NCI-H2227 (cell line): ENCODE results near the gene LYG2.
"Not testable (repeated sequence)": the region's sequence is repeated elsewhere in the genome, so short reads cannot be mapped to it uniquely, and the experiment has no call there.

Experiments used
- DNase-seq: peaks from one replicate; lab custom pipeline; 2025; ENCODE audit not compliant: unreplicated experiment; lab: John Stamatoyannopoulos, UW

Gene LYG2, protein sequence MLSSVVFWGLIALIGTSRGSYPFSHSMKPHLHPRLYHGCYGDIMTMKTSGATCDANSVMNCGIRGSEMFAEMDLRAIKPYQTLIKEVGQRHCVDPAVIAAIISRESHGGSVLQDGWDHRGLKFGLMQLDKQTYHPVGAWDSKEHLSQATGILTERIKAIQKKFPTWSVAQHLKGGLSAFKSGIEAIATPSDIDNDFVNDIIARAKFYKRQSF

DNA sequence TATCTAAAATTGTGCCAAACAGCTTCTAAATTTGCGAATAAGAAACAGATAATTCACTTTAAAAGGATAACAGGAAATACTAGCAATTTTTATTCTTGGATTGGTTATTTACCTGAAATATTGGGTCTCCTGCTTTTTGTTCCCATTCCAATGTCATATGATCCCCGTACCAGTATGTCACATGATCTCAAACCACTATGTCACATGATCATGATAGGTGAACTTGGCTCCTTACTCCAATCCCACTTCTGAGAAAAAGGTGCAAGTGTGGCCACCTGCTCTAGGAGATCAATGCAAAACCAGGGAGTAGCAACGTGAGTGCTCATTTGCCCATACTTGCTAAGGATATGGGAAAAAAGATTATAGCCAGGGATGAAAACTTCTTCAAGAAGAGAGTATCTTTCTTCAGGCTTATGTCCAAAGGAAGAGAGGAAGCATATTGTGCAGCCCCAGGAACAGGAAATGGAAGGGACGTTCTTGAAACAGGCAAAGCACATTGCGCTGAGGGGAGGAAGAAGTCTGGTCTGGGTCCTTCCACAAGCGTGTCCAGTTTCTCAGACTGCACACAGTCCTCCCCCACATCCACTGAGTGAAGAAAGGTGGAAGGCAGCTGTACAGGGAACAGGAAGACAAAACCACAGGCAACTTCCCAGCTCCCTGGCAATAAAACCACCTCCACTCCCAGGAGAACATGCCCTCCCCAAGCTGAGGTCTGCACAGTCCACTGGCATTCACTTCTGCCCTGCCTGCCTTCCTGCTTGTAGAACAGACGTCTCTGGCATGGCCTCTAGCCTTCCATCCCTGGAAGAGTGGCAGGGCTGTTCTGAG is at the start of gene LYG2:
Gene LYG2 (minus strand): TSS at position 176 of the 828 bp plus-strand sequence. CDS start 1,406 bp downstream, outside the sequence.
- DNase-seq: no peak

DNA sequence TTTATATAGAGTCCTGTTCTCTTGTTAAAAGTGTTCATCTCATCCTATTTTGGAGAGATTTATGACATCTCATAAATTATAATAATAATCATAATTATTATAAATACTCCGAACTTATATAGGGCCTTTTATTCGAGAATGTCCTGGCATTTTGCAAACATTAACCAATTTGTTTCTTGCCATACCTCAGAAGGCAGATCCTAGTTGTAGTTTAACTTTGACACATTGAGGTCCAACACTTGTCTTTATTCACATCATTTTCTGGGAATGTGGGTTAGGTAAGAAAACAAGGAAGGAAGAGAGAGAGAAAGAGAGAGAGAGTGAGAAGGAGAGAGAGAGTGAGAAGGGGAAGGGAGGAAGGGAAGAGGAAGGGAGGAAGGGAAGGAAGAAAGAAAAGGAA is 45.6 kb upstream of the LYG2 start, which contains the start of gene LYG1:
Gene LYG1 (minus strand): TSS at position 101 of the 400 bp plus-strand sequence. CDS start 5,527 bp downstream, outside the sequence.
- not testable (repeated sequence) for DNase-seq

DNA sequence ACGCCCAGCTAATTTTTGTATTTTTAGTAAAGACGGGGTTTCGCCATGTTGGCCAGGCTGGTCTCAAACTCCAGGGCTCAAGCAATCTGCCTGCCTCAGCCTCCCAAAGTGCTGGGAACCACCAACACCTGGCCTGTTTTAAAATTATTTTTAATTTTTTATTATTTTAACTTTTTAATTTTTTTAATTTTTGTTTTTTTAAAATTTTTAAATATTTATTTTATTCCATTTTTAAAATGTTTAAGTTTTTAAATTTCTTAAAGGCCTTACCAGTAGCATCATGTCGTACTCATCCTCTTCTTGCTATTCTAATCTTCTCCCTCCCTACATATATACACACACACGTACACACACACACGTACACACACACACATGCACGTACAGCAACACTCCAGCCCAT is 44.1 kb upstream of the LYG2 start:
- DNase-seq: no peak

DNA sequence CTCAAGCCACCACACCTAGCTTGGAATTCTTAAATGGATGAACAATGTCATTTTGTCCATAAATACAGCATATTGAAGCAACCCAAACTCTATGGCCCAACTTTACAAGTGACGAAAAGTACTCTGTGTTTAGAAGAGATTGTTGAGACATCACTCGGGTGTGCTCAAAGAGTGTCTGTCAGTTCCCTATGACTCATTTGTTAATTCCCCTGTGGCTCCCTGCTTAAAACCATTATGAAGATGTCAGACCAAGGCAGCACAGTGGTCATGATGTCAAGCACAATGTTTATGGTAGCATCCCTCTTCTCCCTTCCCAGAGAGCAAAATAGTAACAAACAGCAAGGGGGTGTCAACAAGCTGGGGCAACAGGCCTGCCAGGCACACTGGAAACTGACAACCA is 42.5 kb upstream of the LYG2 start:
- DNase-seq: no peak

DNA sequence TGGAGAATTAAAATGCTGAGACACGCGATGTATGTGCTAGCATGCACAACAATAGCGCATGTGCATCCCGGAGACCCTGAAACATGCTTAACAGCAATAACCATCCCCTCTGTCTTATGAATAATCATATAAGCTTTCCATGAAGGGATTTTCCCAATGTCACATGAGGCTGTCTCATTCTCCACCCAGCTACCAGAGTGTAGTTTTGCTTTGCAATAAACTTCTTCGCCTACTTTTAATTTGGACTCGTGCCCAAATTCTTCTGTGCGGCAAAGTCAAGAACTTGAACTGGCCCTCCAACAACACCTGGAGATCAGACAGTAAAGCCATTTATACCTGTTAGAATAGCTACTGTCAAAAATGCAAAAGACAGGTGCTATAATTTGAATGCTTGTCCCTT is 30.1 kb upstream of the LYG2 start:
- DNase-seq: no peak

DNA sequence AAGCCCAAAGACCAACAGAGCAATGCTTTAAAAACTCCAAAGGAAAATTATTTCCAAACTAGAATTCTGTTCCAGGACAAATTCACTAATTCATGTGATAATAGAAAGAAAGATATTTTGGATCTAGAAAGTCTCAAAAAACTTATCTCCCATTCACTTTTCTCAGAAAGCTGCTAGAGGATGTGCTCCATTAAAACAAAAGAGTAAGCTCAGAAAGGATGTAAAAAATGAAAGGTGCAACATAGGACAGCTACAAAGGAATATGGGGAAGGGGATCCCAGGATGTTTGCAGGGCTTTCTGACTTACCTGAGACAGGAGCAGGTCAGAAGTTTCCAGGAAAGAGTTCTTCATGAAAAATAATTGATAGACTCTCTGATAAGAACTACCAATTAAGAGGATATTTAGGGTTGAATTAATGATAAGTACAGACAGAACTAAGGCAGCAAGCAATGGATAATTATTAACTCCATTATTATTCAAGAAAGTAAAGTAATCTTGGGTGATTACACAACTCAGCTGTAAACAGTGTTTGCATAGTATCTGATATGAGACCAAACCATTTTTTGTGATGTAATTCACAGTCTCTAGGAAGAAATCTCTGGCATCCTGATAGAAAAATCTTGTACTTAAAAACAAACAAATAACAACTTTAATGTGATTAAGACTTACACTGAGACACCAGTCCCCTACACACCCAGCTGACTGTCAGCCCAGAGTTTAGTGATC is 24.7 kb upstream of the LYG2 start:
- no peak for DNase-seq

DNA sequence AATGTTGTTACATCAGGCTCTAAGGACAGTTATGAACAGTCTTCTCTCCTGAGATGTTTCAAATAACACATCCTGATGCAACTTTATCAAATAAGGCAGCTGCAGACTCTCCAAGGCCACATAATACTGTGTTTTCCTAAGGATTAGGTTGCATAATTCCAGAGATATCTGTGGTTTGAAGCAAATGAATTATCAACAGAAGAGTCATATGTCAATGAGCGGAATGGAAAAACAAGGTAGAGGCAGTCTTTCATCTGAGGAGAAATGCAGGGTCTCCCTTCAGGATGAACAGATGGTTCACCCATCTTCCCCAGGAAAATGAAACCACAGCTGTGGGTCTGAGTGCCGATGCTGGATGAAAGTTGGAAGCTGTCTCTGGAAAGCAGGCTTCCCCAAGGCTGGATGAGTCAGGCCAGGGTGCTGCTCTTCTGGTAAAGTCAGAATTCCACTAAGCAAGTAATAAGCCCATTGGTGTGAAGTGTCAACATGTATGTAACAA is 23.4 kb upstream of the LYG2 start:
- DNase-seq: no peak

DNA sequence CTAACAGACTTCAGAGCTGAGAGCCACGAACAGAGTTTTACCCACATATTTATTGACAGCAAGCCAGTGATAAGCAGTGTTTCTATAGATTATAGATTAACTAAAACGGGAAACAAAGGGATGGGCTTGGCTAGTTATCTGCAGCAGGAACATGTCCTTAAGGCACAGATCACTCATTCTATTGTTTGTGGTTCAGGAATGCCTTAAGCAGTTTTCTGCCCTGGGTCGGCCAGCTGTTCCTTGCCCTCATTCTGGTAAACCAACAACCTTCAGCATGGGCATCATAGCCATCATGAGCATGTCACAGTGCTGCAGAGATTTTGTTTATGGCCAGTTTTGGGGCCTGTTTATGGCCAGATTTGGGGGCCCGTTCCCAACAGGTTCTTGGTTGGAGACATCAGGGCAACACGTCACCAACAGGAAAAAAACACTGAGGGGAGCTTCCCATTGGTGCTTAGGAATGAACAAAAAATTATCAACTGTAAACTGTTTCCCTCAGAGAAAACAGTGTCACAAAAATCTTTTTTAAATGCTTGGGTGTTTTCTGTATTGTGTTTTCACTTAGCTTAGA is 22.8 kb upstream of the LYG2 start:
- not testable (repeated sequence) for DNase-seq

DNA sequence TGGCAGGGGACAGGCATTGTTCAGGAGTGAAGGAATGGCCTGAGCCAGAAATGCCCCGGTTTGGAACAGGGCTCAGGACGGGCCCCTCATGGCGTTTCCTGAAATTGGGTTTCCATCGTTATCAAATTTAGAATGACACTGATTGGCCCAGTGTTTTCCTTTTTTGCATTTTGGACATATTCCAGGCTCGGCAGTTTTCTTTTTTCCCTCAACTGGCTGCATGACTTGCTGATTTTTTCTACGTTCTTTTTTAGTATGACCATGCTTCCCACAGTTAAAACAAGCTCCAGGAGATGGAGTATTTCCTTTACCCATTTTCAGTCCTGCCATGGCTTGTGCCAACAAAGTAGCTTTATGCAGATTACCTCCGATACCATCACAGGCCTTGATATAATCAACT is 20.4 kb upstream of the LYG2 start:
- no peak for DNase-seq

DNA sequence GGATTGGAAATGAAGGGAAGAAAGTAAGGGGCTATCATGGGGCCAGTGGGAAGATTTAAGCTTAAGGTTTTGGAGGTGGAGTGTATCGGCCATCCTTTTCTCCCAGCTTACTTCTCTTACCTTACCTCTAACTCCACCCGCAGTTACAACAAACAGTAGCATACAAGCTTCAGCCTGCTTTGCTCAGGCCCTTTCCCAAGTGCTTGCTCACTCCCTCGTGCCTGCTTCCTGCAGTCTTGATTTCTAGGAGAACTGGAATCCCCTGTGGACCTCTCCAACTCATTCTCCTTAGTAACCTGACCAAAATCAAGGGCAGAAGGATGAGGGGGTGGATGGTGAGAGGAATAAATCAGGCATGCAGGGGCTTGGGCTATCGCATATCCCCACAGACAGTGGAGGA is 5.8 kb upstream of the LYG2 start:
- DNase-seq: no peak

DNA sequence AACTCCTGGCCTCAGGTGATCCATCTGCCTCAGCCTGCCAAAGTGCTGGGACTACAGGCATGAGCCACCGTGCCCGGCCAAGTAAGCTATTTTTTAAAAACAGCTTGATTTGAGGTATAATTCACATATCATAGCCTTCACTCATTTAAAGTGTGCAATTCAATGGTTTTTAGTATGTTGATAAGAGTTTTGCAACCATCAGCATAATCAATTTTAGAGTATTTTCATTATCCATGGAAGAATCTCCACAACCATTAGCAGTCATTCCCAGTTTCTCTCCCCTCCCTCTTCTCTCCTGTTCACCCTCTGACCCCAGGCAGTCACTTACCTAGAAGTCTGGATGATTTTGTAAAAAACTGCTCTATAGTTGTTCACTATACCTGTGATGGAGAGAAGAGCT is 4.7 kb upstream of the LYG2 start:
- no peak for DNase-seq

DNA sequence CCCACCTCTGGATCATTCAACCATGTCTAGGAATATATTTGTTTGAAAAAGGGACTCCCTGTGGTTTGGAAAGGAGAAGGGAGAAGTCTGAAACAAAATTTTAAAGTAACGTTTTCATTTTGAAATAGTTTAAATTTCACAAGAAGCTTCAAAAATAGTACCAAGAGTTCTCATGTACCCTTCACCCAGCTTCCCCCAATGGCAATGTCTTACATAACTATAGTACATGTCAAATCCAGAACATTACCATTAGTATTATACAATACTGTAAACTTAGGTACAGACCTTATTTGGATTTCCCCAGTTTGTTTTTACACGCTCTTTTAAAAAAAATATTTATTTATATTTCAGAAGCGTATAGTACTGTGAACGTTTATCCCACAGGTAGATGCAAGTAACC is 4.0 kb upstream of the LYG2 start:
- no peak for DNase-seq

DNA sequence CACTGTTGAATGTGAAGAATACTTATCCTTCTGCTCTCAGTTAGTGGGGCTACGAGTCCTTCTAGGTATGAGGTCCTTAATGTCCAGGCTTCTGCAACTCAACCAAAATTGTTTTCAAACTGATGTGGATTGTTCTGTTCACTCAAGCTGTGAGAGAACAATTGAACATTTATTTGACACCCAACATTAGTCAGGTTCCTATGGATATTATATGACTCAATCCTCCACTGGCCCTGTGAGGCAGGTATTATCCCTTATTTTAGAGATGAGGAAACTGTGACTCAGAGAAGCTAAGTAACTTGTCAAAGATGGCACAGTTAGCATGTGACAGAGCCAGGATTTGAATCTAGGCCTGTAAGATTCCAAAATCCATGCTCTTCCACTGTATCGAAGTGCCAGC is 1.2 kb upstream of the LYG2 start:
- no peak for DNase-seq

DNA sequence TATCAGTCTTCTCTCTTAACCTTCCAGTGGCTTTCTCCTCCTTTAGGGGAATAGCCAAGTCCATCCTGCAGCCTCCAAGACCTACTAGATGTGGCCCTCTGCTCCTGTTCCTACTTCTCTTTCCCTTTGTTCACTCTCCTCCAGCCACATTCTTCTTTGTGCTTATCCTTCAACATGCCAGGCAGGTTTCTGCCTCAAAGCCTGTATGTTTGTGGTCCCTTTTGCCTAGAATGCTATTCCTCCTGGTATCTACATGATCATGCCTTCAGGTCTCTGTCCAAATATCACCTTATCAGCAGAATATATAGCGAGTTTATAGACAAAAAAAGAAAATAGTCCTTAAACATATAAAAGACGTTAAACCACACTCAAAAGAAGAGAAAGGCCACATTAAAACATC is 5.5 kb downstream of the LYG2 start:
- DNase-seq: no peak

DNA sequence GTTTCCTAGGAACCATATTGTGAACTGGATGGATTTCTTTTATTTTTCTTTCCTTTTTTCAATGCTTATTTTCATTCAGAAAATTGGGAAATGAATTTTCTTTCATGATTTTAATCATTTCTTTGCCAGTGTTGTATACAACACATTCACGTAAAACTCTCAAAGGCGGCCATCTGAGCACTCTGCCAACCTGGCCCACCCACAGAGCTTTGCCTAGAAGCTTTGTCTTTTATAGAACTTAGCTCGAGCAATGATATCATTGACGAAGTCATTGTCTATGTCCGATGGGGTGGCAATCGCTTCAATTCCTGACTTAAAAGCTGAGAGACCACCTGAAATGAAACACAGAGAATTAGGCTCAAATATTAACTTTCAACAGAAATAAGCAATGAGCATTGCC is 13.3 kb downstream of the LYG2 start:
- DNase-seq: no peak

DNA sequence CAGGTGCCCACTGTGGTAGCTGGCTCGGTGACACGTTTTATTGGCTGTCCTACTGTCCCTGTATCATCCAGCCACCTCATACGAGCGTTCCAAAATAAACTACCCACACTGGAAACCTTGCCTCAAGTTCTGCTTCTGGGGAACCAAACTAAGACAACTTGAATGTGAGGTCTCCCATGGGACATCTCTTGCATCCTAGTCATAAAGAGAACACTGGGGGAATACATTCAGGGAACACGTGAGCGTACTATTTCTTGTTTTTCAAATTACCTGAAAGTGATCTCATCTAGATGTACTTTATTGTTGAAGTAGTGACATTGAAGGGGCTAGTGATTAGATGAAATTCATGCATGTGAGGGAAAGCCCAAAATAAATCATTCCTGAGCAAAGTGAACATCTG is 15.0 kb downstream of the LYG2 start:
- no peak for DNase-seq

DNA sequence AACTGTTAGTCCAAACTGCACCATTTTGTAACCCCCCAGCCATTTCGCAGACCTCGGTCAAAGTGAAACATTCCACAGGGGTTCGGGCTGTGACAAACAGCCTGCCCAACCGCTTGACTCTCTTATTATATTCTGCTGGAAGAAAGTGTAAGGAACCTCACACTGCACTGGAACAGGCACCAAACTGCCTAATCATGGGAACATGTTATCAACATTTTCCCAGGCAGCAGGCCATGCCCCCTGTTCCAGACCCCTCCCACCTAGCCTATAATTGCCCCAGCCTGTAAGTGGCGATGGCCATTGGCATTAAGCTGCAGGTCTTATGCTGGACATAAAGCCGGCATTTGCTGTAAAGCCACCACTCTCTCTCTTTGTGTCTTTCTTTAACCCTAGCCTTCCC is 16.9 kb downstream of the LYG2 start:
- DNase-seq: no peak

DNA sequence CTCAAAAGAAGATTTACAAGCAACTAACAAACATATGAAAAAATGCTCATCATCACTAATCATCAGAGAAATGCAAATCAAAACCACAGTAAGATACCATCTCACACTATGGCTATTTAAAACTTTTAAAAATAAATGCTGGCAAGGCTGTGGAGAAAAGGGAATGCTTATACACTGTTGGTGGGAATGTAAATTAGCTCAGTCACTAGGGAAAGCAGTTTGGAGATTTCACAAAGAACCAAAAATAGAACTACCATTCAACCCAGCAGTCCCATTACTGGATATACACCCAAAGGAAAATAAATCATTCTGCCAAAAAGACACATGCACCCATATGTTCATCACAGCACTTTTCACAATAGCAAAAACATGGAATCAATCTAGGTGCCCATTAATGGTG is 22.3 kb downstream of the LYG2 start:
- not testable (repeated sequence) for DNase-seq

DNA sequence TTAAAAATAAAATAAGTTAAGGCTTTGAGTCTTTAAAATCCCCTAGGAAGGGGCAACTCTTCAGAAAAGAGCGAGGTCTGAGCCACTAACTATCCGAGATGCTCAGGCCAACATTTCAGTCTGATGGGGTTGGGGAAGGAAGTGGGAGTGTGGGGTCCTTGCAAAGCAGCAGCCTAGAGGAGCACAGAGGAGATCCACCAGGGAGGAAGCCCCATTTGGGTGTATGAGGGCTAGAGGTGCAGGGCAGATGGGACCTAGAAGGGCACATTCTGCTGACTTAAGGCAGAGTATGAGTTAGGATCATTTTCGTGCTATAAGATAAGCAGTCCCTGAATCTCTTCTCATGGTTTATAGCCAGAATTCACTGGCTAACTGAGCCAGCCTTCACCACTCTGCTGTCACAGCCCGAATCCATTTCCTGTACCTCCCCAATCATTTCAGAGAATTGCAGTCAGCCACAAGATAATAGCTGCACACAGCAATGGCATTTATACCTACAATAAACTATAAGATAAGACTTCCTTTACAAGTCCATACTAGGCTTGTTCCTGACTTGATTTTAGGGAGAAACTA is 37.5 kb downstream of the LYG2 start:
- no peak for DNase-seq

DNA sequence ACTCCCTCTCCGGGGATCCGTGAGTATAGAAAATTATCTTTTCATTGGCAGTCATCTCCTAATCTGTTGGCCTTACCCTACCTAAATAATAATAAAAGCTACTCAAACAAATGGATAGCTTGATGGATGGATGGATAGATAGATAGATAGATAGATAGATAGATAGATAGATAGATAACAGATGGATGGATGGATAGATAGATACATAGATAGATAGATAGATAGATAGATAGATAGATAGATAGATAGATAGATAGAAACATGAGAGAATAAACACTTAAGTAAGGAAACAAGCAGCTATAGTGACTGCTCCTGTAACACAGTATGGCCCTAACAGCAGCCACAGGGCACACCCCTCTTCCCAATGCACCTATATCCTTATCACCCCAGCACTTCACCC is 39.4 kb downstream of the LYG2 start:
- no peak for DNase-seq

DNA sequence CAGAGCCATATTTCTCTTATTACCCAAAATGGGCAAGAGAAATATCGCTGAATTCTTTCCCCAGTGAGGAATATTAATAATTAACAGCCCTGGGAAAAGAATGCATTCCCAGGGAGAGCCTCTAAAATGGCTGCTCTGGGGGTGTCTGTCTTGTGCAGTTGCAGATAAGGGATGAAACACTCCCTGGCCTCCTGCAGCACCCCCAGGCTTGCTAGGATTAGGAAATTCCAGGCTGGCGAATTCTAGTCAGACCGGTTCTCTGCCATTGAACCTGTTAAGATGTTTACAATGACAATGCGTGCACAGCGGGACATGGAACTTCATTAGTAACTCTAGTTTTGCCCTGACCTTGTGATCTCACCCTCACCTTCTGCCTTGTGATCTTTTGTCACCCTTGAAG is 50.0 kb downstream of the LYG2 start:
- DNase-seq: no peak
